Hippocampal formation (tissue), 2 donors: ENCODE measurements around the gene PIP5K1C.
A peak's percentile ranks its signal among the peaks of the same experiment; 100 is the strongest.
"Not testable (repeated sequence)": the region's sequence is repeated elsewhere in the genome, so short reads cannot be mapped to it uniquely, and the experiment has no call there.

Source experiments
- DNase-seq, 2 donors: peaks; one replicate each; lab custom pipeline; 2025; lab: John Stamatoyannopoulos, UW

PIP5K1C gene

GRCh38 chr19:3645726-3646125 lies 54.5 kb downstream of the PIP5K1C start:
- no peak for DNase-seq

- no peak for DNase-seq
Measured at GRCh38 chr19:3645067-3645396, 55.2 kb downstream of the PIP5K1C start.

GRCh38 chr19:3644351-3645066 lies 55.8 kb downstream of the PIP5K1C start:
- DNase-seq = peak; percentile 83 to 91

- no peak for DNase-seq
Measured at GRCh38 chr19:3643674-3644313, 56.5 kb downstream of the PIP5K1C start.

- no peak for DNase-seq
Measured at GRCh38 chr19:3642987-3643673, 57.1 kb downstream of the PIP5K1C start.

GRCh38 chr19:3642296-3642695 lies 58.0 kb downstream of the PIP5K1C start:
- DNase-seq = no peak

GRCh38 chr19:3641515-3642269 lies 58.6 kb downstream of the PIP5K1C start:
- DNase-seq = no peak

GRCh38 chr19:3639479-3639878 lies 60.8 kb downstream of the PIP5K1C start:
- DNase-seq = no peak

GRCh38 chr19:3638208-3639193 lies 61.8 kb downstream of the PIP5K1C start:
- DNase-seq = no peak

- no peak for DNase-seq
Measured at GRCh38 chr19:3637621-3638020, 62.6 kb downstream of the PIP5K1C start.

- DNase-seq = no peak
Measured at GRCh38 chr19:3636962-3637361, 63.3 kb downstream of the PIP5K1C start.

- no peak for DNase-seq
Measured at GRCh38 chr19:3636506-3636905, 63.8 kb downstream of the PIP5K1C start.

GRCh38 chr19:3634496-3635045 lies 65.7 kb downstream of the PIP5K1C start:
- no peak for DNase-seq

GRCh38 chr19:3633559-3633988 lies 66.7 kb downstream of the PIP5K1C start:
- DNase-seq = no peak

- DNase-seq = peak; percentile 14 to 25
Measured at GRCh38 chr19:3632739-3633558, 67.3 kb downstream of the PIP5K1C start.

- no peak for DNase-seq
Measured at GRCh38 chr19:3632098-3632497, 68.2 kb downstream of the PIP5K1C start.

- DNase-seq = no peak
Measured at GRCh38 chr19:3631053-3631861, 69.0 kb downstream of the PIP5K1C start.

GRCh38 chr19:3628766-3629165 lies 71.5 kb downstream of the PIP5K1C start:
- not testable (repeated sequence) for DNase-seq

- no peak for DNase-seq
Measured at GRCh38 chr19:3627351-3627723, 72.9 kb downstream of the PIP5K1C start.
